ENCODE measurements around the gene FBXL12. TPM values are rescaled to one million over a fixed set of nuclear protein-coding genes. Genes with fewer than 3 reads are reported as not detected.
"Not testable (repeated sequence)": the region's sequence is repeated elsewhere in the genome, so short reads cannot be mapped to it uniquely, and the experiment has no call there.

FBXL12 gene
- total RNA-seq, 4 donors from 2014 or later: 13.8 to 28.7 (median 23.5) TPM

DNA sequence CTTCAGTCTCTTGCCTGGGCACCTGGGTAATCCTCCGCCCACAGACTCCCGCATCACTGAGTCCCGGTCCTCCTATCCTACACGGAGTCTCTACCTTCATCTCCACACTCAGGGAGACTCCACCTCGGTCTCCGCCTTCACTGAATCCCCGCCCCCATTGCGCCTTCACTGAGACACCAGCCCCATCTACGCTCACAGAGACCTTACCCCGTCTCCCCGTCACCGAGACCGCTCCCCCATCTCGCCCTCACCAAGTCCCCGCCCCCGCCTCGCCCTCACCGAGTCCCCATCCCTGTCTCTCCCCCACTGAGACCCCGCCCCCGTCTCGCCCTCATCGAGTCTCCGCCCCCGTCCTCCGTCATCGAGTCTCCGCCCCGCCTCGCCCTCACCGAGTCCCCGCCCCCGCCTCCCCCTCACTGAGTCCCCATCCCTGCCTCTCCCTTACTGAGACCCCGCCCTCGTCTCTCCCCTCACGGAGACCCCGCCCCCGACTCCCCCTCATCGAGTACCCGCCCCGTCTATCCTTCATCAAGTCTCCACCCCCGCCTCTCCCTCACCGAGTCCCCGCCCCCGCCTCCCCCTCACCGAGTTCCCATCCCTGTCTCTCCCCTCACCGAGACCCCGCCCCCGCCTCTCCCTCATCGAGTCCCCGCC, 27.2 kb downstream of the FBXL12 start:
- DNase-seq (ENCODE audit: low spot score in 2 of 2): peak; percentile 97 to 99
- intact Hi-C loops (cut with DNase I; ENCODE audit: low total_unique reads): no loop called here
- H3K4me3 ChIP-seq (ENCODE audit: low read depth, poor library complexity, severe bottlenecking): peak overlapping the region; percentile 45
- TF ChIP-seq, protein P1, sequence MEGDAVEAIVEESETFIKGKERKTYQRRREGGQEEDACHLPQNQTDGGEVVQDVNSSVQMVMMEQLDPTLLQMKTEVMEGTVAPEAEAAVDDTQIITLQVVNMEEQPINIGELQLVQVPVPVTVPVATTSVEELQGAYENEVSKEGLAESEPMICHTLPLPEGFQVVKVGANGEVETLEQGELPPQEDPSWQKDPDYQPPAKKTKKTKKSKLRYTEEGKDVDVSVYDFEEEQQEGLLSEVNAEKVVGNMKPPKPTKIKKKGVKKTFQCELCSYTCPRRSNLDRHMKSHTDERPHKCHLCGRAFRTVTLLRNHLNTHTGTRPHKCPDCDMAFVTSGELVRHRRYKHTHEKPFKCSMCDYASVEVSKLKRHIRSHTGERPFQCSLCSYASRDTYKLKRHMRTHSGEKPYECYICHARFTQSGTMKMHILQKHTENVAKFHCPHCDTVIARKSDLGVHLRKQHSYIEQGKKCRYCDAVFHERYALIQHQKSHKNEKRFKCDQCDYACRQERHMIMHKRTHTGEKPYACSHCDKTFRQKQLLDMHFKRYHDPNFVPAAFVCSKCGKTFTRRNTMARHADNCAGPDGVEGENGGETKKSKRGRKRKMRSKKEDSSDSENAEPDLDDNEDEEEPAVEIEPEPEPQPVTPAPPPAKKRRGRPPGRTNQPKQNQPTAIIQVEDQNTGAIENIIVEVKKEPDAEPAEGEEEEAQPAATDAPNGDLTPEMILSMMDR (IDR thresholded peaks at IDR 0.05): no peak
- TF ChIP-seq POLR2A (IDR thresholded peaks at IDR 0.05): no peak
- 2 to 3% methylated on average over 40 to 48 of the region's 50 CpGs for WGBS, 2 donors

DNA sequence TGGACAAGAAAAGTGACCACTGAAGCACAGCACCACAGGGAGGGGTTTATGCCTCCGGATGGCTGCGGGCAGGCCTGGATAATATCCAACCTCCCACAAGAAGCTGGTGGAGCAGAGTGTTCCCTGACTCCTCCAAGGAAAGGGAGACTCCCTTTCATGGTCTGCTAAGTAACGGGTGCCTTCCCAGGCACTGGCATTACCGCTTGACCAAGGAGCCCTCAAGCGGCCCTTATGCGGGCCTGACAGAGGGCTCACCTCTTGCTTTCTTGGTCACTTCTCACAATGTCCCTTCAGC, 27.9 kb downstream of the FBXL12 start:
- DNase-seq (ENCODE audit: low spot score in 2 of 2); H3K4me3 ChIP-seq (ENCODE audit: low read depth, poor library complexity, severe bottlenecking); intact Hi-C loops (cut with DNase I; ENCODE audit: low total_unique reads): not testable (repeated sequence)
- WGBS, 2 donors: 81 to 82% methylated on average over 6 of the region's 6 CpGs

DNA sequence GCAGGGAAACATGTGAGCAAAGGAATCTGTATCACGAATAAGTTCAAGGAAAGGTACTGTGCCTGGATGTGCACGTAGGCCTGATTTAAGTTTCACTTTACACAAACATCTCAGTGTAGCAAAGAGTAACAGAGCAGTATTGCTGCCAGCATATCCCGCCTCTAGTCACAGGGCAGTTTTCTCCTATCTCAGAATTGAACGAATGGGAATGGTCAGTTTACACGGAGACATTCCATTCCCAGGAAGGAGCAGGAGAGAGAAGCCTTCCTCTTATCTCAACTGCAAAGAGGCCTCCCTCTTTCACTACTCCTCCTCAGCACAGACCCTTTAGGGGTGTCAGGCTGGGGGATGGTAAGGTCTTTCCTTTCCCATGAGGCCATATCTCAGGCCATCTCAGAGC, 29.3 kb downstream of the FBXL12 start:
- not testable (repeated sequence) for DNase-seq (ENCODE audit: low spot score in 2 of 2); H3K4me3 ChIP-seq (ENCODE audit: low read depth, poor library complexity, severe bottlenecking)
- 62 to 66% methylated on average over 5 of the region's 5 CpGs for WGBS, 2 donors
- intact Hi-C loops (cut with DNase I; ENCODE audit: low total_unique reads): loop anchor here (10.0 kb wide), 2 partner anchors 195 to 585 kb away; no protein-coding TSS in a partner anchor

DNA sequence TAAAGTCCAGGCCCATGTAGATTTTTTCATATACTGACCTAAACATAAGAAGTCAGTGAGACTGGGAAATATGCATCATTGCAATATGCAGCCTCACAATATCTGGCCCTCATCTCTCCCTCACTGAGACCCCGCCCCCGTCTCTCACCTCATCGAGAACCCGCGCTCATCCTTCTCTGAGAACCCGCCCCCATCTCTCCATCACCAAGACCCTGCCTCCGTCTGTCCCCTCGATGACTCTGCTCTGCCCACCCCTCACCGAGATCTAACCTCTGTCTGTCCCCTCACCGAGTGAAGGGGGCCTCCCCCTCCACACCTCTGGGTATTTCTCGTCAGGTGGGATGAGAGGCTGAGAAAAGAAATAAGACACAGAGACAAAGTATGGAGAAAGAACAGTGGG, 29.8 kb downstream of the FBXL12 start:
- 85 to 88% methylated on average over 11 of the region's 11 CpGs for WGBS, 2 donors
- intact Hi-C loops (cut with DNase I; ENCODE audit: low total_unique reads): loop anchor here (10.0 kb wide), 2 partner anchors 194 to 584 kb away; no protein-coding TSS in a partner anchor
- TF ChIP-seq, protein P1 (IDR thresholded peaks at IDR 0.05): no peak
- no peak for TF ChIP-seq POLR2A (IDR thresholded peaks at IDR 0.05)
- no peak overlapping the region for H3K4me3 ChIP-seq (ENCODE audit: low read depth, poor library complexity, severe bottlenecking)
- DNase-seq (ENCODE audit: low spot score in 2 of 2): no peak

DNA sequence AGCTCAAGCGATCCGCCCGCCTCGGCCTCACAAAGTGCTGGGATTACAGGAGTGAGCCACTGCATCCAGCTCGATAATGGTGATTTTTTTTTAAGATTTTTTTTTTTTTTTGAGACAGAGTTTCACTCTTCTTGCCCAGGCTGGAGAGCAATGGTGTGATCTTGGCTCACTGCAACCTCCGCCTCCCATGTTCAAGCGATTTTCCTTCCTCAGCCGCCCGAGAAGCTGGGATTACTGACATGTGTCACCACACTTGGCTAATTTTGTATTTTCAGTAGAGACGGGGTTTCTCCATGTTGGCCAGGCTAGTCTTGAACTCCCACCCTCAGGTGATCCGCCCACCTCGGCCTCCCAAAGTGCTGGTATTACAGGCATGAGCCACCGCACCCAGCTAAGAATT, 30.3 kb downstream of the FBXL12 start:
- not testable (repeated sequence) for DNase-seq (ENCODE audit: low spot score in 2 of 2); H3K4me3 ChIP-seq (ENCODE audit: low read depth, poor library complexity, severe bottlenecking)
- WGBS, 2 donors: 91 to 93% methylated on average over 13 of the region's 13 CpGs
- intact Hi-C loops (cut with DNase I; ENCODE audit: low total_unique reads): loop anchor here (10.0 kb wide), 2 partner anchors 194 to 584 kb away; no protein-coding TSS in a partner anchor

DNA sequence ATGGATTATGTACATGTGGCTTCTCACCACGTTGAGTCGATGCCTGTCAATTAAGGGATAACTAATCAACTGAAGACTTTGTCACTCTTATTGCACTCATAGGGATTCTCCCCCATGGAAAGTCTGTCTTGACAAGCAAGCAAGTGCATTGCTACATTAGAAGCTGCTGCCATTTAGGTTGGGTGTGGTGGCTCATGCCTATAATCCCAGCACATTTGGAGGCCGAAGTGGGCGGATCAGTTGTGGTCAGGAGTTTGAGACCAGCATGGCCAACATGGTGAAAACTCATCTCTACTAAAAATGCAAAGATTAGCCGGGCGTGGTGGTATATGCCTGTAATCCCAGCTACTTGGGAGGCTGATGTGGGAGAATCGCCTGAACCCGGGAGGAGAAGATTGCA, 32.1 kb downstream of the FBXL12 start:
- no peak for TF ChIP-seq POLR2A (IDR thresholded peaks at IDR 0.05)
- TF ChIP-seq, protein P1 (IDR thresholded peaks at IDR 0.05): no peak
- WGBS, 2 donors: 88 to 93% methylated on average over 8 of the region's 8 CpGs
- no peak overlapping the region for H3K4me3 ChIP-seq (ENCODE audit: low read depth, poor library complexity, severe bottlenecking)
- DNase-seq (ENCODE audit: low spot score in 2 of 2): no peak
- intact Hi-C loops (cut with DNase I; ENCODE audit: low total_unique reads): loop anchor here (10.0 kb wide), 2 partner anchors 192 to 582 kb away; no protein-coding TSS in a partner anchor

DNA sequence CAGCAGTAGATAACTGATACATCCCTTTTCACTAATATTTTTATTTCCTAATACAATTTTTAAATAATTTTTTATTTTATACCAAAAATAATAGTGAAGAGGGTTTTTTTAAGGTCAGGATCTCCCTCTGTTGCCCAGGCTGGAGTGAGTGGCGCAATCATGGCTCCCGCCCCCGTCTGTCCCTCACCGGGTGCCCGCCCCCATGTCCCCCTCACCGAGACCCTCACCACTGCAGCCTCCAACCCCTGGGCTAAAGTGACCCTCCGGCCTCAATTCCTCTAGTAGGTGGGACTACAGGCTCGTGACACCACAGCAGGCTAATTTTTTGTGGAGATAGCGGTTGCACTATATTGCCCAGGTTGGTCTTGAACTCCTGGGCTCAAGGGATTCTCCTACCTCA, 32.5 kb downstream of the FBXL12 start:
- no peak for DNase-seq (ENCODE audit: low spot score in 2 of 2)
- 48 to 49% methylated on average over 9 of the region's 9 CpGs for WGBS, 2 donors
- TF ChIP-seq POLR2A (IDR thresholded peaks at IDR 0.05): no peak
- TF ChIP-seq, protein P1 (IDR thresholded peaks at IDR 0.05): no peak
- intact Hi-C loops (cut with DNase I; ENCODE audit: low total_unique reads): loop anchor here (10.0 kb wide), 2 partner anchors 192 to 582 kb away; no protein-coding TSS in a partner anchor
- no peak overlapping the region for H3K4me3 ChIP-seq (ENCODE audit: low read depth, poor library complexity, severe bottlenecking)
